PC-3 (cell line): Measurements from ENCODE around the gene PAPPA. TPM values are rescaled to one million over a fixed set of nuclear protein-coding genes. Genes with fewer than 3 reads are reported as not detected.

Source experiments
- ATAC-seq: fragments of 200-7000 bp; cut with Tn5 transposase; 2 replicates; pipeline ENCODE4 v1.9.1; 2020; ENCODE audit warnings: mild to moderate bottlenecking, moderate library complexity
- BruUV-seq: library from RNA; stranded (reverse); fragments of 400-500 nt; replicated peaks from 2 replicates; lab custom pipeline; 2021; lab: Mats Ljungman, UMichigan
- CTCF ChIA-PET: fragments of 300-600 bp; sonication (Branson Sonifier 250); formaldehyde crosslinking; loops from one replicate; lab custom pipeline; 2022; ENCODE audit warnings: antibody characterized with exemption; lab: Charles Lee
- POLR2A ChIA-PET: fragments of 300-600 bp; sonication (Branson Sonifier 250); formaldehyde crosslinking; loops from one replicate; lab custom pipeline; 2022; ENCODE audit warnings: antibody characterized with exemption; ENCODE audit not compliant: unreplicated experiment; lab: Charles Lee
- DNase-seq: peaks from one replicate; pipeline ENCODE4 v3.0.0-alpha.2; 2015
- H2AFZ ChIP-seq: fragments of 300-600 bp; sonication (generic); 2 replicates; pipeline ENCODE4 v1.6.0; 2016; ENCODE audit warnings: antibody characterized with exemption, low read length
- H3F3A ChIP-seq: fragments of 300-600 bp; sonication (generic); one replicate; pipeline ENCODE4 v1.6.0; 2017; ENCODE audit warnings: antibody characterized with exemption, low read length, control low read depth, mild to moderate bottlenecking; ENCODE audit not compliant: unreplicated experiment
- H3K27ac ChIP-seq: fragments of 300-600 bp; sonication (generic); 2 replicates; pipeline ENCODE4 v1.5.1; 2016; ENCODE audit warnings: mild to moderate bottlenecking, low read length
- H3K27me3 ChIP-seq: fragments of 300-600 bp; sonication (generic); 2 replicates; pipeline ENCODE4 v1.6.1; 2016; ENCODE audit warnings: low read length, mixed read lengths
- H3K36me3 ChIP-seq: fragments of 300-600 bp; sonication (generic); 2 replicates; pipeline ENCODE4 v1.6.1; 2016; ENCODE audit warnings: low read depth, mixed run types, low read length, mixed read lengths
- H3K4me1 ChIP-seq: fragments of 300-600 bp; sonication (generic); 2 replicates; pipeline ENCODE4 v1.5.1; 2016; ENCODE audit warnings: low read length; ENCODE audit not compliant: insufficient read depth
- H3K4me2 ChIP-seq: fragments of 300-600 bp; sonication (generic); 2 replicates; pipeline ENCODE4 v1.6.0; 2016; ENCODE audit warnings: low read length
- H3K4me3 ChIP-seq: fragments of 300-600 bp; sonication (generic); 2 replicates; pipeline ENCODE4 v1.5.1; 2016; ENCODE audit warnings: mild to moderate bottlenecking, low read length, mixed read lengths
- H3K79me2 ChIP-seq: fragments of 300-600 bp; sonication (generic); 2 replicates; pipeline ENCODE4 v1.6.1; 2017; ENCODE audit warnings: low read length, mixed read lengths
- H3K9ac ChIP-seq: fragments of 300-600 bp; sonication (generic); 2 replicates; pipeline ENCODE4 v1.6.0; 2016; ENCODE audit warnings: mild to moderate bottlenecking, low read length
- H3K9me2 ChIP-seq: fragments of 300-600 bp; sonication (generic); replicated peaks from 2 replicates; pipeline ENCODE4 v1.6.1; 2016; ENCODE audit warnings: mixed run types, low read length, mixed read lengths
- H3K9me3 ChIP-seq: fragments of 300-600 bp; sonication (generic); 2 replicates; pipeline ENCODE4 v1.6.1; 2016; ENCODE audit warnings: low read length, mixed read lengths
- H4K20me1 ChIP-seq: fragments of 300-600 bp; sonication (generic); 2 replicates; pipeline ENCODE4 v1.6.1; 2016; ENCODE audit warnings: low read length, mixed read lengths
- EZH2 ChIP-seq: fragments of 300-600 bp; sonication (generic); IDR thresholded peaks from one replicate; pipeline ENCODE4 v1.6.1; 2017; ENCODE audit warnings: antibody characterized with exemption, mild to moderate bottlenecking, low read length; ENCODE audit not compliant: unreplicated experiment
- EZH2phosphoT487 ChIP-seq: fragments of 300-600 bp; sonication (generic); IDR thresholded peaks from 2 replicates; pipeline ENCODE4 v1.6.1; 2018; ENCODE audit warnings: mild to moderate bottlenecking, antibody characterized with exemption, low read length, borderline replicate concordance
- intact Hi-C: fragments of 100-400 bp; cut with micrococcal nuclease; formaldehyde crosslinking; loops from 2 replicates; pipeline ENCODE4 v1.9.0; 2023
- total RNA-seq: library from RNA; depleted of rRNA; stranded (reverse); fragments of >200 nt; gene quantifications from 2 replicates; pipeline ENCODE4 v1.2.3, GENCODE V29; 2014
- TF ChIP-seq, protein P1 (sequence below): fragments of 300-600 bp; sonication (generic); conservative IDR thresholded peaks from 2 replicates; pipeline ENCODE4 v1.5.1; 2017; ENCODE audit warnings: antibody characterized with exemption, low read depth, mild to moderate bottlenecking, low read length

The PAPPA gene
- total RNA-seq, 1 experiment from 2014 or later = not detected

DNA sequence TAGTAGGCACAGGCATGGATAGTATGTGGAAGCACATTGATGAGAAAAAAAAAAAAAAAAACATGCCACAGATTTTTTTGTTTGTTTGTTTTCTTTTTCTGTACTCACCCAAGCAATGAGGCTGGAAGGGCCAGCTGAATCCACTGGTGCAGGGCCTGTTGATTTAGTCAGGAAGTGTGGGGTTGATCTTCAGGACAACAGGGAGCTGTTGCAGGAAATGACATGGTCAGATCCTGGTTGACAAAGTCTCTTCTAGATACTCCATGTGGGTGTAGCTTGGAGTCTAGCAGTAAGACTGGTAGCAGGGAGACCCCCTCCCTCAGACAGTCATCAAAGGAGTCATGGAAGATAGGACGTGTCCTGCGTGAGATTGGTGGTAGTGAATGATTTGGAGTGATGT is 191.8 kb downstream of the PAPPA start:
- no peak overlapping the region for H3K4me3 ChIP-seq
- intact Hi-C loops = no loop called here
- peaks cover 15% of the 10 kb centered on the region; the same call in 1 of the 2 replicates for H3K27me3 ChIP-seq
- H4K20me1 ChIP-seq = no peaks in the 10 kb centered on the region
- no peak overlapping the region for H2AFZ ChIP-seq
- no peaks in the 10 kb centered on the region for H3F3A ChIP-seq
- CTCF ChIA-PET = interaction anchor here (0.7 kb wide), 1 partner anchor 34 kb away, joined by 5 read pairs; no protein-coding TSS in a partner anchor
- no peaks in the 10 kb centered on the region for H3K4me1 ChIP-seq
- H3K9me2 ChIP-seq = no peaks in the 10 kb centered on the region
- H3K9ac ChIP-seq = no peak overlapping the region
- no peaks in the 10 kb centered on the region for H3K9me3 ChIP-seq
- H3K4me2 ChIP-seq = no peak overlapping the region
- no peak overlapping the region for H3K27ac ChIP-seq
- no peak for DNase-seq
- ATAC-seq = no peak
- no TSS peak for BruUV-seq
- no peaks in the 10 kb centered on the region for H3K79me2 ChIP-seq
- H3K36me3 ChIP-seq = no peaks in the 10 kb centered on the region
- POLR2A ChIA-PET = no interaction called here
- TF ChIP-seq EZH2phosphoT487 (no peak), EZH2 (no peak)
- TF ChIP-seq, protein P1, sequence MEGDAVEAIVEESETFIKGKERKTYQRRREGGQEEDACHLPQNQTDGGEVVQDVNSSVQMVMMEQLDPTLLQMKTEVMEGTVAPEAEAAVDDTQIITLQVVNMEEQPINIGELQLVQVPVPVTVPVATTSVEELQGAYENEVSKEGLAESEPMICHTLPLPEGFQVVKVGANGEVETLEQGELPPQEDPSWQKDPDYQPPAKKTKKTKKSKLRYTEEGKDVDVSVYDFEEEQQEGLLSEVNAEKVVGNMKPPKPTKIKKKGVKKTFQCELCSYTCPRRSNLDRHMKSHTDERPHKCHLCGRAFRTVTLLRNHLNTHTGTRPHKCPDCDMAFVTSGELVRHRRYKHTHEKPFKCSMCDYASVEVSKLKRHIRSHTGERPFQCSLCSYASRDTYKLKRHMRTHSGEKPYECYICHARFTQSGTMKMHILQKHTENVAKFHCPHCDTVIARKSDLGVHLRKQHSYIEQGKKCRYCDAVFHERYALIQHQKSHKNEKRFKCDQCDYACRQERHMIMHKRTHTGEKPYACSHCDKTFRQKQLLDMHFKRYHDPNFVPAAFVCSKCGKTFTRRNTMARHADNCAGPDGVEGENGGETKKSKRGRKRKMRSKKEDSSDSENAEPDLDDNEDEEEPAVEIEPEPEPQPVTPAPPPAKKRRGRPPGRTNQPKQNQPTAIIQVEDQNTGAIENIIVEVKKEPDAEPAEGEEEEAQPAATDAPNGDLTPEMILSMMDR = no peak

DNA sequence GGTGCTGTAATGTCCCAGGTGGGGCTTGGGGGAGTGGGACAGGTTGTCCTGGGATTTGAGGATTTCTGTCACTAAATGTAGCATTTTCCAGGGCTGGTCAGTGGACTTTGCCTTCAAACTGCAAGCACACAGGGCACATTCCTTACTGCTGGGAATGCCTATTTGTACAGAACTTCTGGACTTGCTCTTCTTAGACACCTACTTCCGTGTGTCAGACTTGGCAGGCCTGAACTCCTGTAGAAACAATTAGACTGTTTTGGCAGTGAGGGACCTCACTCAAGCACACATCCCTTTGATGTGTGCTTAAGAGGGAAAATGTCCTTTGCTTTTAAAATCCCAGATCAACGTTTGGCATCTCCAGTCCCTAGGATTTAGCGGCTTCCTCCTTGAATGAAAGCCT is 192.2 kb downstream of the PAPPA start:
- Histone ChIP-seq H3K36me3 (no peaks in the 10 kb centered on the region), H3K4me1 (no peaks in the 10 kb centered on the region), H3K79me2 (no peaks in the 10 kb centered on the region), H2AFZ (no peak overlapping the region), H3K9ac (no peak overlapping the region), H3K9me2 (no peaks in the 10 kb centered on the region), H3K27me3 (peaks cover 12% of the 10 kb centered on the region; the same call in 1 of the 2 replicates), H3K4me2 (no peak overlapping the region), H4K20me1 (no peaks in the 10 kb centered on the region), H3K9me3 (no peaks in the 10 kb centered on the region), H3F3A (no peaks in the 10 kb centered on the region), H3K4me3 (no peak overlapping the region), H3K27ac (no peak overlapping the region)
- no peak for ATAC-seq
- ChIA-PET CTCF (interaction anchor here (0.7 kb wide), 1 partner anchor 34 kb away, joined by 5 read pairs; no protein-coding TSS in a partner anchor), POLR2A (no interaction called here)
- DNase-seq = no peak
- no TSS peak for BruUV-seq
- no peak for TF ChIP-seq EZH2phosphoT487
- TF ChIP-seq, protein P1 = no peak
- TF ChIP-seq EZH2 = no peak
- intact Hi-C loops = no loop called here

DNA sequence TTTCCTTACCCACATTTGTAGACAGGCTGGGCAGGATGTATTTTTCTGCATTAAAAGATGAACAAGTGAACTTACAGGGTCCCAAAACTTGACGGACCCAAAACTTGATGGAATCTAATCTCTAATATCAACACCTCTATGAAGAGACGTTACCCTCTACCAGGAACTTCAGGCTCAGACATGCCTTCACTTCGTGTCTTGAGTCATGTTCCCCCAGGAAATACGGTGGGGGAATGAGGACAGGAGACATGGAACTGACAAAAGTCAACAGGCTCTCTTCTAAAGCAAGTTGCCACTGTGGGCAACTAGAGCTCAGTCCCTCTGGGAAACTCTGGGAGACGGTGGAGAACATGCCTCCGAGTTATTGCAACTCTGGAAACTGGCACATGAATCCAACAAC is 196.1 kb downstream of the PAPPA start:
- Histone ChIP-seq H4K20me1 (no peaks in the 10 kb centered on the region), H2AFZ (no peak overlapping the region), H3K9ac (no peak overlapping the region), H3K4me2 (no peak overlapping the region), H3K9me2 (no peaks in the 10 kb centered on the region), H3K36me3 (no peaks in the 10 kb centered on the region), H3K4me3 (no peak overlapping the region), H3K9me3 (no peaks in the 10 kb centered on the region), H3K27ac (no peak overlapping the region), H3K27me3 (peaks cover 19% of the 10 kb centered on the region), H3F3A (no peaks in the 10 kb centered on the region), H3K79me2 (no peaks in the 10 kb centered on the region), H3K4me1 (no peaks in the 10 kb centered on the region)
- CTCF ChIA-PET = no interaction called here
- intact Hi-C loops = no loop called here
- ATAC-seq = no peak
- no peak for DNase-seq
- TF ChIP-seq EZH2phosphoT487 (no peak), EZH2 (no peak)
- TF ChIP-seq, protein P1 = no peak
- POLR2A ChIA-PET = no interaction called here
- BruUV-seq = no TSS peak
